Left forelimb (tissue), 1 donor: ENCODE data around the gene PALM.

Experiments used
- DNase-seq: peaks from one replicate; pipeline ENCODE4 v3.0.0-alpha.2; 2018; ENCODE audit warnings: low spot score

PALM gene

GRCh38 chr19:782878-783668 lies 74.3 kb downstream of the PALM start:
- DNase-seq, result no peak

GRCh38 chr19:784541-784940 lies 75.8 kb downstream of the PALM start:
- DNase-seq, result no peak

GRCh38 chr19:787536-787935 lies 78.8 kb downstream of the PALM start:
- no peak for DNase-seq

GRCh38 chr19:788686-788982 lies 79.9 kb downstream of the PALM start:
- no peak for DNase-seq

GRCh38 chr19:788983-789700 lies 80.4 kb downstream of the PALM start:
- no peak for DNase-seq

GRCh38 chr19:789701-790060 lies 80.9 kb downstream of the PALM start:
- DNase-seq, result no peak

- no peak for DNase-seq
Observed at GRCh38 chr19:791007-791566, 82.4 kb downstream of the PALM start.

GRCh38 chr19:791567-792305 lies 83.0 kb downstream of the PALM start:
- DNase-seq, result no peak

- DNase-seq, result no peak
Observed at GRCh38 chr19:792306-792885, 83.7 kb downstream of the PALM start.

GRCh38 chr19:793806-794205 lies 85.1 kb downstream of the PALM start:
- no peak for DNase-seq

- DNase-seq, result no peak
Observed at GRCh38 chr19:795073-795611, 86.4 kb downstream of the PALM start.

- no peak for DNase-seq
Observed at GRCh38 chr19:795691-796581, 87.2 kb downstream of the PALM start.

- DNase-seq, result peak; percentile 100
Observed at GRCh38 chr19:796692-797527, 88.2 kb downstream of the PALM start, which contains the start of gene PTBP1. TSS of gene PTBP1 (plus strand) at chr19:797452. CDS start at chr19:797498, 46 bp downstream.
